ENCODE results near the gene VPS13A. TPM values are rescaled to one million over a fixed set of nuclear protein-coding genes. Genes with fewer than 3 reads are reported as not detected.

Gene VPS13A
- total and polyA plus RNA-seq, 10 of the 15 experiments (the other 5 are each of a cell fraction or from before 2014, with no cell fraction given): 10.0 to 35.2 (median 21.1) TPM

- TF ChIP-seq E4F1 (IDR thresholded peaks at IDR 0.05; ENCODE audit: borderline replicate concordance, partially characterized antibody): no peak
- no peak for TF ChIP-seq SREBF2 (IDR thresholded peaks at IDR 0.05; ENCODE audit: low read length)
- TF ChIP-seq ETV6 (conservative IDR thresholded peaks at IDR 0.05 in 1 of 2, IDR thresholded peaks at IDR 0.05 in 1 of 2; ENCODE audit: borderline replicate concordance in 1 of 2, low read depth in 1 of 2): no peak
- TF ChIP-seq TARDBP (IDR thresholded peaks at IDR 0.05; ENCODE audit: borderline replicate concordance): no peak
- no peak for TF ChIP-seq NFIC (IDR thresholded peaks at IDR 0.05; ENCODE audit: low read depth, low read length)
- no peak for TF ChIP-seq SIX5 (IDR thresholded peaks at IDR 0.05; ENCODE audit: low read depth, low read length, severe bottlenecking)
- no peak for TF ChIP-seq NFYA (IDR thresholded peaks at IDR 0.05; ENCODE audit: borderline replicate concordance, low read depth, low read length)
- no peak for TF ChIP-seq EED (IDR thresholded peaks at IDR 0.05; ENCODE audit: low read depth)
- TF ChIP-seq ZNF687 (IDR thresholded peaks at IDR 0.05): no peak
- TF ChIP-seq ZNF24 (IDR thresholded peaks at IDR 0.05): no peak
- no peak for TF ChIP-seq SREBF1 (IDR thresholded peaks at IDR 0.05; ENCODE audit: low read length)
- no peak for TF ChIP-seq BCL11A (IDR thresholded peaks at IDR 0.05; ENCODE audit: low read depth, low read length)
- no peak for TF ChIP-seq NR2F1 (conservative IDR thresholded peaks at IDR 0.05)
- TF ChIP-seq ASH2L (IDR thresholded peaks at IDR 0.05; ENCODE audit: borderline replicate concordance, low read depth): no peak
These were observed 214.5 kb downstream of the VPS13A start (continued) for GRCh38 chr9:77391834-77392233.
